GM19099 (cell line): ENCODE measurements around the gene TGDS.

Source experiments
- POLR2A ChIP-seq: IDR thresholded peaks from 3 replicates; pipeline ENCODE4 v1.6.1; 2011; ENCODE audit warnings: low read depth; ENCODE audit not compliant: insufficient read length; ENCODE audit errors: extremely low read depth

TGDS gene

DNA sequence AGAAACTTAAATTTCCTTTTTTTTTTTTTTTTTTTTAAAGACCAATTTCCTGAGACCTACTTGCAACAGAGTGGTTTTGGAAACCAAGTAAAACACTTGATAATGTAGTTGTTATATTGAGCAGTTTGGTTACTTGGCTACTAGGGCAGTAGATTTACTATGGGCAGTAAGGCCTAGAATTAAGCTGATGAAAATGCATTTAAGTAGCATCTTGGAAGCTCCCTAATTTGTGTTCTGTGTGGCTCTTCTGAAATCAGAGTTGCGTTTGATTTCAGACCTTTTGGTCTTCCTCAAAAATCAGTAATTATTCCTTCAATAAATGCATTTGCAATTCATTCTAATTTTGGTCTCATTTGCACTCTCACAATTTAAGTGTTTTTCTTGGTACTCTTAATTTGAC lies 6.5 kb upstream of the TGDS start:
- TF ChIP-seq POLR2A: no peak

DNA sequence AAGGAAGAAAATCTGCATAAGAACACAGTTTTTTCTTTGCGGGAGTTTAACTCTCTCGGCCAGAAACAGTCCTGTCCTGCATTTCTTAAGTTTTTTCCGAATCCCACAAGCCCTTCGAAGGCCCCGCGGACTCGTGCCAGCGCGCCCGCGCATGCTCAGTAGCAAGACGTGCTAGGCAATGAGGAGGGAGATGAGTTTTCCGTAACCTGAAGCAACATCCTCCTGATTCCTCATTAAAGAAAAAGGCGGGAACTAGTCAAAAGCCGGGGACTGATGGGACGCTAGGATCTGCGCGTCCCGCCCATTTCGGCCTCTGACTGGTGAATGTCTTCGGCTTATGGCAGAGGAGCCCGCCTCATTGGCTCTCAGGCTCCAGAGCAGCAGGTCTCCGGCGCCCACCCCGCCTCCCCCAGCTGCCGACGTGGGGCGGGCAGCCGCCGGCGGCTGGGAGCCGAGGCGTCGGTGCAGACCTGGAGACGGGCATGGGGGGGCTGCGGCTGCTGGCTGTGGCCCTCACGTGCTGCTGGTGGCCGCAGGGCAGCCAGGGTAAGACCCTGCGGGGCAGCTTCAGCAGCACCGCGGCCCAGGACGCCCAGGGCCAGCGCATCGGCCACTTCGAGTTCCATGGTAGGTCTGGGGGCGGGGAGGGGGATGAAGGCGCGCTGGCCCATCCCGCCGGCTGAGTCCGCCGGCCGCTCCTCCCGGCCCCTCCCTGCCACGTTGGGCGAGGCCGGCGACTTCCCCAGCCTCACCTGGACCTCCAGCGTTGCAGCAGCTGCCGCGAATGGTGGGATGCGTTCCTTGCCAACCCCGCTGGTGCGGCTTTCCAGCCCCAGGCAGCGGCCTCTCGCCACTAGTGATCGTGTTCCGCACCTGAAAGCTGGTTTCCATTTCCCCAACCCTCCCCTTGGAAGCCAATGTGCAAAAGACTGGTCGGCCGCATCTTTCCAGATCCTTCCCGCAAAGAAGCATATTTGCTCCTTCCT lies 5.8 kb upstream of the TGDS start, which contains the start of gene GPR180:
GPR180 (plus strand) TSS at position 412 of the 986 bp plus-strand sequence; CDS start at position 483, 71 bp downstream.
- peak; percentile 86 for TF ChIP-seq POLR2A

DNA sequence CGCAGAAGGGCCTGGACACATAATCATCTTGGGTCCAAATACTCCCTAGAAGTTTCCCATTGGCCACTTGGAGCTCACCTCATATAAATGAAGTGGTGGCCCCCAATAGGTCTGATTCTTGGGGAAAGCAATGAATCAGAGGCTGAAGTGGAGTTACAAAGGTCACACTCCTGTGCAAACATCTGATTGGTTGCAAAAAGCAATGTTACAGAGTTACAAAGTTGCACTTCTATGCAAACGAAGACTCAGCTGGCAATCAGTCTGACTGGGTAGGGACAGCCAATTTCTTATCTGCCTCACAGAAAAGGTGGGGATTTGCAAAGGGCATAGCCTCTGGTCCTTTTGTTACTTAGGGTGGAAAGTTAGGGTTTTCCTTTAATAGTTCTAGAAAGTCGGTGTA lies 3.9 kb upstream of the TGDS start:
- TF ChIP-seq POLR2A: no peak

DNA sequence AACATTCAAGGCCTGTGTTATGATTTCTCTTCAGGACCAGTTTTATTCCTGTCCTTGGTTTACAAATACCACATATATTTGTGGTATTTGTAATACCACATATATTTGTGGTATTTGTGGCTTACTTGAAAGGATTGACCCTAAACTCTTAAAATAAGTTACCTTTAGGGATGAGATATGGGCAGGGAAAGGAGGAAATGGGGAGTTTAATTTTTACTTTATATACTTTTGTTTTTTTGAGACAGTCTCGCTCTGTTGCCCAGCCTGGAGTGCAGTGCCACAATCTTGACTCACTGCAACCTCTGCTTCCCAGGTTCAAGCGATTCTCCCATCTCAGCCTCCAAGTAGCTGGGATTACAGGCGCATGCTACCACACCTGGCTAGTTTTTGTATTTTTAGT lies 2.3 kb upstream of the TGDS start:
- TF ChIP-seq POLR2A: no peak

DNA sequence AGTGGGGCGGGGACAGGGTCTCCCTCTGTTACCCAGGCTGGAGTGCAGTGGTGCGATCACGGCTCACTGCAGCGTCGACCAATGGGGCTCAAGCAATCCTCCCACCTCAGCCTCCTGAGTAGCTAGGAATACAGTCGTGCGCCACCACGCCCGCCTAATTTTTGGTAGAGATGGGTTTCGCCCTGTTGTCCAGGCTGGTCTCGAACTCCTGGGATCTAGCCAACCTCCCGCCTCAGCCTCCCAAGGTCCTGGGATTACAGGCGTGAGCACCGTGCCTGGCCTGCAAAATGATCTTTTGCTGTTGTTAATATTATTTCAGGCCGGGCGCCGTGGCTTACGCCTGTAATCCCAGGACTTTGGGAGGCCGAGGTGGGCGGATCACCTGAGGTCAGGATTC lies 621 bp upstream of the TGDS start:
- no peak for TF ChIP-seq POLR2A

DNA sequence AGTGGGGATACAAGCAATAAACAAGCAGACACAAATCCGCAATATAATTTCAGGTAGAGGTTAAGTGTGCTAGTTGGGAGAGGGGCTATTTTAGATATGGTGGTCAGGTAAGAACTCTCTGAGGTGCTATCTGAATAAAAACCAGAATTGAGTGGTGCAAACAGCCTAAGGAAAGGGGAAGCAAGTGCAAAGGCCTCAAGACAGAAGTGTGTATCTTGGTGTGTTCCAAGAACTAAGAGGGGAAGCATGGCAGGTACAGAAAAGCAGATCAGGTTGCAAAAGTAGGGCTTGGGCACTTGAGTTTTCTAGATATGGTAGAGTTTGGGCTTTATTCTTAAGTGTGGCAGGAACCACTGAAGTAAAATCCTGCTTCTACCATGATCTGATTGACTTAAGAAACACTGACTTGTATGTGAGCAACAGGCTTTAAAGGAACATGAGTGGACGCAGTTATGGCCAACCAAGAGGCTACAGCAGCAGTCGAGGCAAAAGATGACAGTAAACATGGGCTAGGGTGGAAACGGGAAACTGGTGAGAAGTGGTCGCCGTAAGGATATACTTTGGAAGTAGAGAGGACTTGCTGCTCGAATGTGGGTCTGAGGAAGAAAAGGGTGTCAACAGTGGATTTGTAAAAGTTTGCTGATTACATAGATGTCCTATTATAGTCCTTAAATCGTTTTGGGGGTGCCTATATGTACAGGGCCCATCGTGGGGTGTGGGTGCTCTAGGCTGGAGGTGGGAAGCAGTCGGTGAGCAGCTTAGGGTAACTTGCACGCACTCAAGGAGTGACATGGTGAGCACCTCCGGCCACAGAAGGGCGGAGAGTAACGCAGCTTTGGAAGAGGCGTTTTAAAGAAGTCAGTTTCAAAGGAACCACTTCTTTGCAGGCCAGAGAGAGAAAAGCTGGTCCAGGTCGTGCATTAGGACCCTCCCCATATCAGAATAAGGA lies 677 bp downstream of the TGDS start:
- no peak for TF ChIP-seq POLR2A

GRCh38 chr13:94590744-94591143 lies 5.2 kb downstream of the TGDS start:
- no peak for TF ChIP-seq POLR2A

DNA sequence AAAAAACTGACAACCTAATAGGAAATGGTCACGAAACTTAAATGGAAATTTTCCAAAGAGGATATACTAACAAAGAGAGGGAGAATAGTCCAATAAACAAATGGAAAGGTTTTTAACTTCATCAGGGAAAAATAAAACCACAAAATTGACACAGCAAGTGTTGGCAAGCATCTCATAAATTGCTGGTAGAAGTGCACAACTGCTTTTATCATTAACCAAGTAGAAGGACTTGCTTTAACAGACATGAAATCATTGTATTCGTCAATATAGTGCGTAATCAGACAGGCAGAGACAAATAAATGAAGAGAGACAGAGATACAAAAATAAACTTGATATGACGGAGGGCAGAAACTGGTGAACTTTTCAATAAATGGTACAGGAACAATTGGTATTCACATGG lies 7.4 kb downstream of the TGDS start:
- no peak for TF ChIP-seq POLR2A

- TF ChIP-seq POLR2A: no peak
These were observed 9.6 kb downstream of the TGDS start for GRCh38 chr13:94586371-94586770.

GRCh38 chr13:94585543-94586101 lies 10.3 kb downstream of the TGDS start:
- no peak for TF ChIP-seq POLR2A

- no peak for TF ChIP-seq POLR2A
These were observed 12.0 kb downstream of the TGDS start for GRCh38 chr13:94583926-94584325.

DNA sequence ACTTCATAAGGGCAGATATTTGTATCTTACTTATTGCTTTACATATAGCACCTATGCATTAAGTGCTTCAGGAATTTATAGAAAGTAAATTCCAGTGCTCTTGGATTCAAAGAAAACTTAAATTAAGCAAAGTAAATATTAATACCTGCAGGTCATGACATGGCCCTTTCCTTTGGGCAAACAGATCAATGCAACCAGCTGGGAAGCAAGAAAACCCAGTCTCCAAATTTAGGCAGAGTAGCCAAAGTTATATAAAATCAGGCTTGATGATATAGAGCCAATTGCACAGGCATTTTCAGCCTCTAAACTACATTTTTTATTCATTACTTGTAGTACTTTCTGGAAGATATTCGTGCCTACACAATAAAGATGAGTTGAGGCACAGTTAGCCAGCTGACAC lies 16.9 kb downstream of the TGDS start:
- no peak for TF ChIP-seq POLR2A

GRCh38 chr13:94569615-94570014 lies 26.3 kb downstream of the TGDS start:
- TF ChIP-seq POLR2A: no peak

- TF ChIP-seq POLR2A: no peak
These were observed 27.5 kb downstream of the TGDS start for GRCh38 chr13:94568443-94568842.

- TF ChIP-seq POLR2A: no peak
These were observed 28.4 kb downstream of the TGDS start for GRCh38 chr13:94567581-94567980.

- TF ChIP-seq POLR2A: no peak
These were observed 34.8 kb downstream of the TGDS start for GRCh38 chr13:94561126-94561525.

DNA sequence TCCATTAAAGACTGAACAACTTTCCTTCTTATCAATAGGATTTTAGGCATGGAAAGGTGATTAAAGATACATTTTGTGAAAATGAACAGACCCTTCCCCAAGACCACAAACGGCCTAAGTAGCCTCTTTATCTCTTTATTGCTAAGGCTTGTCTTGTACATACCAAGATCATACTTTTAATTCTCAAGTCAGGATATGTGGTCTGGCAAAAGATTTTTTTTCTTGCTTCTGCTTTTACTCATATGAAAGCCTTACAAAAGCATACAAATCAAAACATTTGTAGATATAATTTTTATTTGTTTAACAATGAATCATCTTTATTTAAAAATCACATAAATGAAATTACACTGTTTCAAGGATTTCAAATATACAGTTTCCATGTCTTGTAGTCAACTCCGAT lies 35.8 kb downstream of the TGDS start:
- TF ChIP-seq POLR2A: no peak
